A673 (cell line): ENCODE results near the gene RAD1. TPM values are rescaled to one million over a fixed set of nuclear protein-coding genes. Genes with fewer than 3 reads are reported as not detected.
"Not testable (repeated sequence)": the region's sequence is repeated elsewhere in the genome, so short reads cannot be mapped to it uniquely, and the experiment has no call there.

Source experiments
- BruUV-seq: library from RNA; stranded (reverse); fragments of 400-500 nt; replicated peaks from 2 replicates; lab custom pipeline; 2021; lab: Mats Ljungman, UMichigan
- CTCF ChIA-PET: fragments of 300-600 bp; sonication (Branson Sonifier 250); formaldehyde crosslinking; loops from one replicate; lab custom pipeline; 2022; ENCODE audit warnings: antibody characterized with exemption; lab: Charles Lee
- POLR2A ChIA-PET: fragments of 300-600 bp; sonication (Branson Sonifier 250); formaldehyde crosslinking; loops from one replicate; lab custom pipeline; 2022; ENCODE audit warnings: antibody characterized with exemption; ENCODE audit not compliant: low non-redundant PET; lab: Charles Lee
- DNase-seq: peaks from one replicate; pipeline ENCODE4 v3.0.0-alpha.2; 2015; ENCODE audit warnings: low spot score
- H3K27ac ChIP-seq: fragments of 200-600 bp; sonication (generic); 2 replicates; pipeline ENCODE4 v1.5.1; 2016; ENCODE audit warnings: mixed run types, low read depth, mild to moderate bottlenecking, mixed read lengths, antibody characterized with exemption, low read length; ENCODE audit not compliant: poor library complexity, severe bottlenecking
- H3K27me3 ChIP-seq: fragments of 200-600 bp; sonication (generic); replicated peaks from 2 replicates; pipeline ENCODE4 v1.6.1; 2017; ENCODE audit warnings: mixed run types, low read depth, mild to moderate bottlenecking, mixed read lengths, antibody characterized with exemption, low read length; ENCODE audit not compliant: insufficient read depth, poor library complexity
- H3K36me3 ChIP-seq: fragments of 200-600 bp; sonication (generic); 2 replicates; pipeline ENCODE4 v1.6.1; 2016; ENCODE audit warnings: mixed run types, mild to moderate bottlenecking, mixed read lengths, antibody characterized with exemption, low read length; ENCODE audit not compliant: insufficient read depth, poor library complexity, severe bottlenecking
- H3K4me1 ChIP-seq: fragments of 200-600 bp; sonication (generic); 2 replicates; pipeline ENCODE4 v1.6.1; 2017; ENCODE audit warnings: mixed run types, mild to moderate bottlenecking, mixed read lengths, antibody characterized with exemption, low read length; ENCODE audit not compliant: insufficient read depth, poor library complexity, severe bottlenecking
- H3K4me3 ChIP-seq: fragments of 200-600 bp; sonication (generic); 2 replicates; pipeline ENCODE4 v1.5.1; 2016; ENCODE audit warnings: low read depth, mixed run types, mild to moderate bottlenecking, mixed read lengths, low read length; ENCODE audit not compliant: poor library complexity, severe bottlenecking
- H3K9me3 ChIP-seq: fragments of 200-600 bp; sonication (generic); 2 replicates; pipeline ENCODE4 v1.6.1; 2016; ENCODE audit warnings: mixed run types, low read depth, mild to moderate bottlenecking, mixed read lengths, antibody characterized with exemption, low read length; ENCODE audit not compliant: poor library complexity, severe bottlenecking
- EZH2 ChIP-seq: fragments of 200-600 bp; sonication (generic); IDR thresholded peaks from 2 replicates; pipeline ENCODE4 v1.6.1; 2017; ENCODE audit warnings: borderline replicate concordance, low read depth, mild to moderate bottlenecking, mixed read lengths, antibody characterized with exemption, low read length; ENCODE audit not compliant: poor library complexity, severe bottlenecking
- intact Hi-C: fragments of 100-400 bp; cut with micrococcal nuclease; formaldehyde crosslinking; loops from one replicate; pipeline ENCODE4 v1.10.0; 2022; ENCODE audit not compliant: unreplicated experiment
- total RNA-seq: library from RNA; stranded (reverse); gene quantifications from 2 replicates; pipeline ENCODE4 v1.2.3, GENCODE V29; 2021
- TF ChIP-seq, protein P1 (sequence below): fragments of 300-800, 200-600 bp; sonication (generic); conservative IDR thresholded peaks from 2 replicates; pipeline ENCODE4 v1.5.1; 2017; ENCODE audit warnings: low read depth, mild to moderate bottlenecking, antibody characterized with exemption, low read length, moderate library complexity, mixed read lengths

RAD1 gene
- total RNA-seq, 1 experiment from 2014 or later = 40.8 TPM

- Histone ChIP-seq H3K27me3 (no peaks in the 10 kb centered on the region), H3K36me3 (peaks cover 79% of the 10 kb centered on the region), H3K4me3 (no peak overlapping the region), H3K4me1 (no peaks in the 10 kb centered on the region), H3K9me3 (no peaks in the 10 kb centered on the region), H3K27ac (no peak overlapping the region)
- ChIA-PET CTCF (no interaction called here), POLR2A (interaction anchor here (0.6 kb wide), 2 partner anchors 32 to 213 kb away, joined by 3 to 4 read pairs; no protein-coding TSS in a partner anchor)
- no TSS peak for BruUV-seq
- TF ChIP-seq EZH2 = no peak
- TF ChIP-seq, protein P1, sequence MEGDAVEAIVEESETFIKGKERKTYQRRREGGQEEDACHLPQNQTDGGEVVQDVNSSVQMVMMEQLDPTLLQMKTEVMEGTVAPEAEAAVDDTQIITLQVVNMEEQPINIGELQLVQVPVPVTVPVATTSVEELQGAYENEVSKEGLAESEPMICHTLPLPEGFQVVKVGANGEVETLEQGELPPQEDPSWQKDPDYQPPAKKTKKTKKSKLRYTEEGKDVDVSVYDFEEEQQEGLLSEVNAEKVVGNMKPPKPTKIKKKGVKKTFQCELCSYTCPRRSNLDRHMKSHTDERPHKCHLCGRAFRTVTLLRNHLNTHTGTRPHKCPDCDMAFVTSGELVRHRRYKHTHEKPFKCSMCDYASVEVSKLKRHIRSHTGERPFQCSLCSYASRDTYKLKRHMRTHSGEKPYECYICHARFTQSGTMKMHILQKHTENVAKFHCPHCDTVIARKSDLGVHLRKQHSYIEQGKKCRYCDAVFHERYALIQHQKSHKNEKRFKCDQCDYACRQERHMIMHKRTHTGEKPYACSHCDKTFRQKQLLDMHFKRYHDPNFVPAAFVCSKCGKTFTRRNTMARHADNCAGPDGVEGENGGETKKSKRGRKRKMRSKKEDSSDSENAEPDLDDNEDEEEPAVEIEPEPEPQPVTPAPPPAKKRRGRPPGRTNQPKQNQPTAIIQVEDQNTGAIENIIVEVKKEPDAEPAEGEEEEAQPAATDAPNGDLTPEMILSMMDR = no peak
- DNase-seq = no peak
- intact Hi-C loops = no loop called here
Measured at GRCh38 chr5:34924462-34924765, 9.1 kb upstream of the RAD1 start.

DNA sequence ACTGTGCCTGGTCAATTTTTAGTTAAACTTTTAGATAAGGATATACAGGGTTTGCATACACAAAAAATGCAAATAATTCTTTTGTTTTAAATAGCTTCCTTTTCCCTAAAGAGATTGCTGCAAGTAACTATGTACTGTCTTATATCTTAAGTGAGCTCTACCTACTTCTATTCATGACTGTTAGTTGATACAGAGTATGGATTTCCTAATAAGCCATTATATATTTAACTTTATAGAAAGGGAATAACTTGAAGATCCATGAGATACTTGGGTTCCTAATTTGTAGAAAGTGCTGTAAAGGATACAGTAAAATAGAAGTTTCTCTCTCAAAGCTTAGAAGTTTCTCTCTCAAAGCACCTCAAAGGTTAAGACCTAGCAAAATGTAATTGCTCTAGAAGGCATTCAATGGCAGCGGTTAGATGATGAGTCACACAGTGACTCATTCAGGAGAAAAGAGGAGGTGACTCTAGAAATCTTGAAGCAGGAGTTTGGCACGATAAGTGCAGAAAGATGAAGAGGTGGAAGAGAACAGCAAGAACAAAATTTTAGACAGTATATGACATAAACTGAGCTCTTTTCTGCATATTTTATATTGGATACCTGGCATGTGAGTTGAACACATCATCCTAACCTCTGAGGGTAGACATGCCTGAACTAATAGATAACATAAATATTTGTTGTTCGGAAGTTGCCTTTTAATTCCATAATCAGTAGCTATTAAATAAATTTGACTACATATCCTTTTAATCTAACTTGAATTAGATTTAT lies 8.6 kb upstream of the RAD1 start:
- no peak overlapping the region for H3K4me3 ChIP-seq
- ChIA-PET POLR2A (interaction anchor here (0.6 kb wide), 2 partner anchors 31 to 214 kb away, joined by 3 to 4 read pairs; no protein-coding TSS in a partner anchor), CTCF (no interaction called here)
- TF ChIP-seq, protein P1 = no peak
- TF ChIP-seq EZH2 = no peak
- H3K27me3 ChIP-seq = no peaks in the 10 kb centered on the region
- H3K36me3 ChIP-seq = peaks cover 83% of the 10 kb centered on the region
- DNase-seq = peak; percentile 66
- no peaks in the 10 kb centered on the region for H3K9me3 ChIP-seq
- intact Hi-C loops = no loop called here
- no peak overlapping the region for H3K27ac ChIP-seq
- H3K4me1 ChIP-seq = no peaks in the 10 kb centered on the region
- no TSS peak for BruUV-seq

DNA sequence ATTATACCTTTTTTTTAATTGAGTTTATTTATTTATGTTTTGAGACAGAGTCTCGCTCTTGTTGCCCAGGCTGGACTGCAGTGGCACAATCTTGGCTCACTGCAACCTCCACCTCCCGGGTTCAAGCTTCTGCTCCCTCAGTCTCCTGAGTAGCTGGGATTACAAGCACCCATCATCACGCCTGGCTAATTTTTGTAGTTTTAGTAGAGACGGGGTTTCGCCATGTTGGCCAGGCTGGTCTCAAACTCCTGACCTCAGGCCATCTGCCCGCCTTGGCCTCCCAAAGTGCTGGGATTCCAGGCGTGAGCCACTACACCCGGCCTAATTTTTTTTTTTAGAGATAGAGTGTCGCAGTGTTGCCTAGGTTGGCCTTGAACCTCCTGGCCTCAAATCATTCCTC lies 8.0 kb upstream of the RAD1 start:
- H3K9me3 ChIP-seq, H3K27ac ChIP-seq, CTCF ChIA-PET, POLR2A ChIA-PET, intact Hi-C loops, DNase-seq, H3K27me3 ChIP-seq, H3K4me1 ChIP-seq, H3K4me3 ChIP-seq, BruUV-seq: not testable (repeated sequence)
- H3K36me3 ChIP-seq = peaks cover 88% of the 10 kb centered on the region
